MCF 10A (cell line): Measurements from ENCODE around the gene CD34. TPM values are rescaled to one million over a fixed set of nuclear protein-coding genes. Genes with fewer than 3 reads are reported as not detected.

Source experiments
- BruUV-seq: library from RNA; stranded (reverse); fragments of 400-500 nt; replicated peaks from 2 replicates; lab custom pipeline; 2021; lab: Mats Ljungman, UMichigan
- CTCF ChIA-PET: fragments of 300-600 bp; sonication (Branson Sonifier 250); formaldehyde crosslinking; extraction: SDS; loops from one replicate; lab custom pipeline; 2021; ENCODE audit warnings: antibody characterized with exemption, inconsistent platforms; lab: Yijun Ruan, JAX
- POLR2A ChIA-PET: fragments of 300-600, 350-650 bp; sonication (Branson Sonifier 250); formaldehyde crosslinking; extraction: SDS; loops from one replicate; lab custom pipeline; 2020; ENCODE audit warnings: antibody characterized with exemption, inconsistent platforms; lab: Yijun Ruan, JAX
- DNase-seq: peaks from one replicate; pipeline ENCODE4 v3.0.0-alpha.2; 2018; ENCODE audit not compliant: unreplicated experiment
- H3K27ac Mint-ChIP-seq: one replicate; pipeline ENCODE4 v1.8.0; 2022; ENCODE audit warnings: mild to moderate bottlenecking, low read depth, mixed read lengths; ENCODE audit not compliant: unreplicated experiment
- H3K27me3 Mint-ChIP-seq: one replicate; pipeline ENCODE4 v1.8.0; 2022; ENCODE audit warnings: mixed read lengths; ENCODE audit not compliant: insufficient read depth, unreplicated experiment
- H3K36me3 Mint-ChIP-seq: one replicate; pipeline ENCODE4 v1.8.0; 2022; ENCODE audit warnings: mild to moderate bottlenecking, moderate library complexity, mixed read lengths; ENCODE audit not compliant: insufficient read depth, unreplicated experiment
- H3K4me1 Mint-ChIP-seq: one replicate; pipeline ENCODE4 v1.8.0; 2022; ENCODE audit warnings: mixed read lengths; ENCODE audit not compliant: insufficient read depth, unreplicated experiment
- H3K4me3 Mint-ChIP-seq: one replicate; pipeline ENCODE4 v1.8.0; 2022; ENCODE audit warnings: mild to moderate bottlenecking, moderate library complexity, mixed read lengths; ENCODE audit not compliant: unreplicated experiment
- H3K9me3 Mint-ChIP-seq: one replicate; pipeline ENCODE4 v1.8.0; 2022; ENCODE audit warnings: mixed read lengths; ENCODE audit not compliant: unreplicated experiment
- CTCF ChIP-seq: fragments of 200-600 bp; IDR thresholded peaks from one replicate; pipeline ENCODE4 v1.8.0; 2022; ENCODE audit warnings: antibody characterized with exemption, mild to moderate bottlenecking; ENCODE audit not compliant: unreplicated experiment
- intact Hi-C: fragments of 100-400 bp; cut with micrococcal nuclease; formaldehyde crosslinking; loops from 2 replicates; pipeline ENCODE4 v1.14.1; 2022
- total RNA-seq: library from RNA; stranded (reverse); gene quantifications from 2 replicates; pipeline ENCODE4 v1.2.3, GENCODE V29; 2022

Gene CD34
- total RNA-seq, 1 experiment from 2014 or later, result not detected

- Mint-ChIP-seq H3K4me3 (no peak overlapping the region), H3K9me3 (no peaks in the 10 kb centered on the region), H3K4me1 (no peaks in the 10 kb centered on the region), H3K27ac (no peak overlapping the region), H3K27me3 (peaks cover 13% of the 10 kb centered on the region), H3K36me3 (no peaks in the 10 kb centered on the region)
- intact Hi-C loops, result no loop called here
- CTCF ChIA-PET, result interaction anchor here (0.6 to 2.5 kb wide), 12 partner anchors 10 to 378 kb away, joined by 3 to 21 read pairs (median 5); no protein-coding TSS in a partner anchor
- no peak for DNase-seq
- POLR2A ChIA-PET, result interaction anchor here (0.7 to 1.1 kb wide), 4 partner anchors 10 to 57 kb away, joined by 3 to 5 read pairs (median 4); no protein-coding TSS in a partner anchor
- TF ChIP-seq CTCF, result no peak
- BruUV-seq, result no TSS peak
These were observed 7.1 kb upstream of the CD34 start for GRCh38 chr1:207918011-207918410.

- peaks cover 12% of the 10 kb centered on the region for H3K27me3 Mint-ChIP-seq
- no peak for TF ChIP-seq CTCF
- no TSS peak for BruUV-seq
- no peak overlapping the region for H3K27ac Mint-ChIP-seq
- no peak overlapping the region for H3K4me3 Mint-ChIP-seq
- ChIA-PET CTCF (interaction anchor here (0.6 to 2.5 kb wide), 7 partner anchors 10 to 81 kb away, joined by 3 to 21 read pairs (median 4); no protein-coding TSS in a partner anchor), POLR2A (interaction anchor here (0.6 kb wide), 1 partner anchor 1063 kb away, joined by 4 read pairs; no protein-coding TSS in a partner anchor)
- DNase-seq, result no peak
- H3K36me3 Mint-ChIP-seq, result no peaks in the 10 kb centered on the region
- intact Hi-C loops, result no loop called here
- H3K9me3 Mint-ChIP-seq, result no peaks in the 10 kb centered on the region
- H3K4me1 Mint-ChIP-seq, result peaks cover 6% of the 10 kb centered on the region
These were observed 6.2 kb upstream of the CD34 start for GRCh38 chr1:207917080-207917479.

- TF ChIP-seq CTCF, result no peak
- intact Hi-C loops, result no loop called here
- DNase-seq, result no peak
- Mint-ChIP-seq H3K36me3 (no peaks in the 10 kb centered on the region), H3K4me1 (peaks cover 6% of the 10 kb centered on the region), H3K27ac (no peak overlapping the region), H3K27me3 (peaks cover 25% of the 10 kb centered on the region), H3K4me3 (no peak overlapping the region), H3K9me3 (no peaks in the 10 kb centered on the region)
- ChIA-PET CTCF (interaction anchor here (0.6 to 6.9 kb wide), 4 partner anchors 17 to 50 kb away, joined by 3 to 39 read pairs (median 10); no protein-coding TSS in a partner anchor), POLR2A (interaction anchor here (0.5 kb wide), 1 partner anchor 117 kb away, joined by 5 read pairs; no protein-coding TSS in a partner anchor)
- BruUV-seq, result no TSS peak
These were observed 3.0 kb upstream of the CD34 start for GRCh38 chr1:207913951-207914350.

GRCh38 chr1:207911856-207912760, 1.2 kb upstream of the CD34 start:
- H3K4me3 Mint-ChIP-seq, result no peak overlapping the region
- DNase-seq, result no peak
- intact Hi-C loops, result no loop called here

More at GRCh38 chr1:207911856-207912760, 1.2 kb upstream of the CD34 start:
- TF ChIP-seq CTCF, result no peak
- no peaks in the 10 kb centered on the region for H3K36me3 Mint-ChIP-seq
- H3K9me3 Mint-ChIP-seq, result no peaks in the 10 kb centered on the region
- ChIA-PET CTCF (interaction anchor here (0.5 to 6.9 kb wide), 9 partner anchors 8 to 1049 kb away, joined by 3 to 39 read pairs (median 3); no protein-coding TSS in a partner anchor), POLR2A (interaction anchor here (0.6 to 1.2 kb wide), 4 partner anchors 33 to 1407 kb away, joined by 3 to 4 read pairs (median 3); no protein-coding TSS in a partner anchor)
- no peak overlapping the region for H3K27ac Mint-ChIP-seq
- BruUV-seq, result no TSS peak
- H3K27me3 Mint-ChIP-seq, result peaks cover 25% of the 10 kb centered on the region
- H3K4me1 Mint-ChIP-seq, result peaks cover 6% of the 10 kb centered on the region
